Transverse colon (tissue), 4 donors: ENCODE data around the gene GRM8. TPM values are rescaled to one million over a fixed set of nuclear protein-coding genes. Genes with fewer than 3 reads are reported as not detected.

ENCODE experiments used
- DNase-seq: peaks from one replicate; pipeline ENCODE4 v3.0.0-alpha.2; 2019
- H3K27ac ChIP-seq, 4 donors: fragments of 200-600 bp; sonication (generic); 2 replicates each; pipeline ENCODE4 v1.5.1; 2016 to 2018; ENCODE audit warnings: inconsistent platforms in 4 of 4
- H3K27me3 ChIP-seq: fragments of 200-600 bp; sonication (generic); 2 replicates; pipeline ENCODE4 v1.5.1; 2017; ENCODE audit warnings: inconsistent platforms
- H3K36me3 ChIP-seq, 4 donors: fragments of 200-600 bp; sonication (generic); 2 replicates each; pipeline ENCODE4 v1.5.1; 2017 to 2019; ENCODE audit warnings: inconsistent platforms in 4 of 4
- H3K4me1 ChIP-seq, 4 donors: fragments of 200-600 bp; sonication (generic); 2 replicates each; pipeline ENCODE4 v1.5.1; 2017 to 2020; ENCODE audit warnings: inconsistent platforms in 4 of 4
- H3K4me3 ChIP-seq, 4 donors: fragments of 200-600 bp; sonication (generic); 1 replicate in 1 of 4; 2 replicates in 3 of 4; pipeline versions ENCODE4 v1.5.1 to v1.6.1; 2017 to 2019; ENCODE audit warnings: inconsistent platforms in 4 of 4
- H3K9me3 ChIP-seq, 2 donors: fragments of 200-600 bp; sonication (generic); 2 replicates each; pipeline ENCODE4 v1.5.1; 2017 to 2019; ENCODE audit warnings: inconsistent platforms in 2 of 2
- CTCF ChIP-seq, 5 experiments: fragments of 200-600 bp in 3 of 5; fragments of 450-650 bp in 2 of 5; sonication (generic) in 3 of 5; IDR thresholded peaks; 1 replicate in 2 of 5; 2 replicates in 3 of 5; pipeline ENCODE4 v1.5.1; 2016 to 2017; ENCODE audit warnings: antibody characterized with exemption in 5 of 5, inconsistent platforms in 3 of 5, mild to moderate bottlenecking in 2 of 5, moderate library complexity in 1 of 5
- EP300 ChIP-seq: sonication (generic); formaldehyde crosslinking; IDR thresholded peaks from one replicate; pipeline ENCODE4 v1.6.1; 2017; ENCODE audit warnings: antibody characterized with exemption, low read depth
- POLR2A ChIP-seq: fragments of 450-650 bp; IDR thresholded peaks from one replicate; pipeline ENCODE4 v1.6.1; 2016; ENCODE audit warnings: antibody characterized with exemption, mild to moderate bottlenecking, moderate library complexity
- POLR2AphosphoS5 ChIP-seq, 3 donors: sonication (generic); formaldehyde crosslinking; IDR thresholded peaks; one replicate each; pipeline ENCODE4 v1.6.1; 2016; ENCODE audit warnings: antibody characterized with exemption in 3 of 3
- WGBS, 2 donors: methylation state at CpG; one replicate each; pipeline ENCODE4 v1.1.5; 2018; ENCODE audit warnings: low coverage in 1 of 2; 5-methylcytosine and 5-hydroxymethylcytosine counted together
- in situ Hi-C, 4 donors: fragments of 200-750 bp; cut with MboI; loops; one replicate each; pipeline versions ENCODE4 v1.15.0 to v1.15.1; 2017; ENCODE audit warnings: low sequenced_read_pairs in 3 of 4, low pct_ligation_motif_present in 1 of 4, low pct_unique_long_range_greater_than_20kb in 1 of 4
- intact Hi-C: fragments of 100-400 bp; cut with DNase I; formaldehyde crosslinking; loops from one replicate; pipeline ENCODE4 v1.15.1; 2023; ENCODE audit warnings: low total_unique reads
- total RNA-seq, 4 donors: library from RNA; depleted of rRNA; stranded (reverse); fragments of >200 nt; gene quantifications; one replicate each; pipeline ENCODE4 v1.1.0, GENCODE V29; 2016

Gene GRM8
- total RNA-seq, 4 donors from 2014 or later = 0.68 to 9.7 (median 2.9) TPM

DNA sequence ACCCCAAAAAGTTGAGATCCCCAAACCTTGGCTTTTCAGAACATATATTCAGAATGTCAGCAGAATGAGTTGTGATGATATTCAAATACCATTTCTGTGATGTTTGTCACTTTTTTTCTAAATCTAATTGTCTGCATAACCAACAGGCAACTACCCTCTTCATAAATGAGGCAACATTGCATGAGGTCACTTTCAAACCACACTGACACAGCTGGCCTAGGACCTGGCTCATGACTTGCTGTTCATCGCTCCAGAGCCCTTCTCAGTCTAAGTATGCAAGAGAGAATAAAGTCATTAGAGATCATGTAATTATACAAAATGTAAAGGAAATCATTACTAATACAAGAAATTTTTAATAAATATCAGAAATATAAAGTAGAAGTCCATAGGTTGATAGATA, 681.9 kb downstream of the GRM8 start:
- H3K36me3 ChIP-seq = no peaks in the 10 kb centered on the region
- no peaks in the 10 kb centered on the region for H3K9me3 ChIP-seq
- WGBS, 2 donors = 82 to 98% methylated on average over 1 of the region's 1 CpG
- TF ChIP-seq POLR2A (no peak), POLR2AphosphoS5 (IDR thresholded peaks at IDR 0.05) (no peak), EP300 (no peak), CTCF (IDR thresholded peaks at IDR 0.05) (no peak)
- no peak overlapping the region for H3K4me3 ChIP-seq
- no peaks in the 10 kb centered on the region for H3K27me3 ChIP-seq
- H3K27ac ChIP-seq = no peak overlapping the region
- DNase-seq = no peak
- no peaks in the 10 kb centered on the region for H3K4me1 ChIP-seq
- intact Hi-C loops (no loop called here), in situ Hi-C loops (no loop called here)

- H3K4me1 ChIP-seq = no peaks in the 10 kb centered on the region
- H3K9me3 ChIP-seq = no peaks in the 10 kb centered on the region
- no peak for DNase-seq
- 45 to 58% methylated on average over 3 of the region's 3 CpGs for WGBS, 2 donors
- intact Hi-C loops (no loop called here), in situ Hi-C loops (no loop called here)
- no peak overlapping the region for H3K4me3 ChIP-seq
- no peaks in the 10 kb centered on the region for H3K36me3 ChIP-seq
- TF ChIP-seq POLR2AphosphoS5 (IDR thresholded peaks at IDR 0.05) (no peak), CTCF (IDR thresholded peaks at IDR 0.05) (no peak), EP300 (no peak)
- H3K27me3 ChIP-seq = no peaks in the 10 kb centered on the region
- no peak overlapping the region for H3K27ac ChIP-seq
Observed at GRCh38 chr7:126569402-126569801, 683.3 kb downstream of the GRM8 start.

DNA sequence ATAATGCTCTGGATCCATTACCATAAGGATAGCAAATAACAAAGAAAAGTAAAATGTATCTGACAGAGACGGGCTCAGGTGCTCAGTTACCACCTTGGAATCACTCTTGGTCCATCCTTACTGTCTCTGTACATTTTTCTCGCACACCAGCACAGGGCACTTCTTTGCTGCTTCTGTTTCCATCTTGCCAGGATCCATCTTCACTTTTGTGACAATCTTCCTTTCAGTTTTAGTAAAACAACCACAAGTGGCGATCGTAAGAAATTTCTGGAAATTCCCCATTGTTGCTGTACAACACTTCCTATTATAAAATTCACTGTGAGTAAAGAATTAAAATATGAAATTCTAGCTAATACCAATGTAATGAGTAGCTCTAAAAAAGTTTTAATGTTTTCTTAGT, 695.5 kb downstream of the GRM8 start:
- Histone ChIP-seq H3K4me3 (no peak overlapping the region), H3K27ac (no peak overlapping the region), H3K4me1 (no peaks in the 10 kb centered on the region), H3K27me3 (no peaks in the 10 kb centered on the region), H3K9me3 (no peaks in the 10 kb centered on the region), H3K36me3 (no peaks in the 10 kb centered on the region)
- 75 to 85% methylated on average over 4 of the region's 4 CpGs for WGBS, 2 donors
- in situ Hi-C loops = no loop called here
- intact Hi-C loops = no loop called here
- TF ChIP-seq CTCF (IDR thresholded peaks at IDR 0.05) (no peak), POLR2AphosphoS5 (IDR thresholded peaks at IDR 0.05) (no peak), POLR2A (no peak)
- no peak for DNase-seq

GRCh38 chr7:126541406-126541805, 711.3 kb downstream of the GRM8 start:
- Histone ChIP-seq H3K27me3 (no peaks in the 10 kb centered on the region), H3K27ac (no peak overlapping the region), H3K4me3 (no peak overlapping the region), H3K36me3 (no peaks in the 10 kb centered on the region), H3K9me3 (no peaks in the 10 kb centered on the region), H3K4me1 (no peaks in the 10 kb centered on the region)
- 85% methylated on average over 5 of the region's 5 CpGs for WGBS, 2 donors
- TF ChIP-seq POLR2A (no peak), CTCF (IDR thresholded peaks at IDR 0.05) (no peak), POLR2AphosphoS5 (IDR thresholded peaks at IDR 0.05) (no peak), EP300 (no peak)
- intact Hi-C loops = no loop called here
- in situ Hi-C loops = no loop called here
- no peak for DNase-seq
